NK-92 (cell line): ENCODE measurements around the gene MREG.

ENCODE experiments used
- DNase-seq: peaks from one replicate; lab custom pipeline; 2025; ENCODE audit not compliant: unreplicated experiment; lab: John Stamatoyannopoulos, UW

Gene MREG

DNA sequence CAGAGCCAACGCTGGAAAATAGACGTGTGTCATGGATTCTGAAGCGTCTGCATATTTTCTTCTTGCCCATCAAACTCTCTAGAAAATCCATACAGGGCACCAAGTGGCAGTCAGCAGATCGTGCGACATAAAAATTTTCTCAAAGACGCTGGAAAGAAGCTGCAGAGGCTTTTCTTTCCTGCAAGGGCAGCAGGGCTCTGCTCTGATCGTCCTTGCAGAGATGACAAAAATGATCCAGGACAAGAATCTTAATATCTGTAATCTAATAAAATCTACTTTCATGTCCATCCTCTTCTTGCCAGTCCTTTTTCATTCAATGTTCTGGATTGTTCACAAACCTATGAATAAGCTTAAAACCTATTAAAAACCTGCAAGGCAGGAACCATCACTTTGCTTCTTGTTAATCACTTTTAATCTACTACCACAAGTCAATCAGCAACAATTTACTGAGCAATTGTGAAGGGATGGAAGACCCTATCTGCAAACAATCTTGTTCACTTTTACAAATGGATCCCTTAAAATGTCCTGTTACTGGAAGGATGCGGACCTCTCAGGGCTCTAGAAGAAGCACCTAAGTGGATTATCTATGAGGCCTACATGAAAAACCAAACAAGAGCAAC, 93.6 kb downstream of the MREG start:
- no peak for DNase-seq

DNA sequence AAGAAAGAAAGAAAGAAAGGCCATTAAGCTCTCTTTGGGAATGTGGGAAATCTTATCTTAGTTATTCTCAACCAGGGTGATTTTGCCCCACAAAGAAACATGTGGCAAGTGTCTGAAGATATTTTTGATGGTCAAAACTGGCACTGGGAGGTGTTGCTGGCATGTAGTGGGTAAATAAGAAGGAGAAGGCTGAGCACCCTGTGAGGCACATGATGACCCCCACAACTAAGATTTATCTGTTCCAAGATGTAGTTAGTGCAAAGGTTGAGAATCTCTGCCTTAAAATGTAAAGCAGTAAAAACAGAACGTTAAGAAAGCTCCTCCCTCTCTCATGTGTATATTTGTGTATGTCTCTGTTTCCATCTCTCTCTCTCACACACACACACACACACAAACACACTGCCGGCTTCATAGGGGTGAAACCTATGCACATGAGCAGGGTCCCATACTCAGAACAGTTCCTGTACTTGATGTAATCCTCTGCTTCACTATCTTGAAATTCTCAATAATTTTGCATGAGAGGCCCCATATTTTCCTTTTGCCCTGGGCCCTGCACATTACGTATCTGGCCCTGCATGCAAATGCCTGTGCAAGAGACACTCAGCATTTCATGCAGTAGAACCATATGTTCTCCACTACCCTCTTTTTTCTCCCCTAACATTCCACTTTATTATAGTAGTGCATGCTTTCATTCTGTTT, 94.3 kb downstream of the MREG start:
- DNase-seq, result no peak

DNA sequence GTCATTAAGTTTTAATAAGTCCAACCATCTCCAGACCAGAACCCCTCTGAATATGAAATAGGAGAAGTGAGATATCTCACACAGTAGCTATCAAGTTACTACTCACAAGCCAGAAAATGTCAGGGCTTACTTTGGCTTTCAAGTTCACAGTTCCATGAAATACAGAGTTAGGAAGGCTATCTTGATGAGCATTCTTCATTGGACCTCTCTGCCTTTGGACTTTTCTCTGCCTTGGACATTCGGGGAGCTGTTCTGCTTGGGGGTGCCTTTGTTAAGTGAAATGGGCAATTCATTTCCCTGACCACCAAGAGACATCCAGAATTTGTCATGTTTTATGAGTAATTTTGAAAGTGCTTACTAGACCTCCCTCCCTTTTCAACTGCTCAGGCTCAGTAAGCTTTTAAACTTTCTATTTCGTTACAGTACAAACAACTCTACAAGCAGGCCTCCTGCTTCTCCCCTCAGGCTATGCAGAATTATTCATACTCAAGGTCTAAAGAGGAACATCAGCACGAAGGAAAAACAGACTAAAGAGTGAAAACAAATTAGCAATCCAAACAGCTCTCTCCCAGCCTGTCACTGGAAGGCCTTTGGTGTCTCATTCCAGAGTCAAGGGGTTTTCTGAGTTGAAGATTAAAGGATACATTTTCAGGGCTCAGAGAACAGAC, 95.3 kb downstream of the MREG start:
- no peak for DNase-seq

DNA sequence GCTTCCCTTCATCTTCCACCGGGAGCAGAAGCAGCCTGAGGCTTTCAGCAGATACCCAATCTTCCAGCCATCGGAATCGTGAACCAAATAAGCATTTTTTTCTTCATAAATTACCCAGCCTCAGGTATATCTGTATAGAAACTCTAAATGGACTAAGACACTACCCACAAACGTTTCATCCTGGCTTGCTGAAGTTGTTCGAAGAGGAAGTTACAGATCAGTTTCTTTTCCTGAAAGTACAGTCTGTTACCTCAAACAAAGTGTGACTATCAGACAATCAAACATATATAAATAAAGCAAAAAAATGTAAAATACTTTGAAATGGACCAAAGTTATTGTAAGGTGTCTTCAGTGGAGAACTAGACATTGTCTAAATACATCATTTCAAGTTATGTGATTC, 97.9 kb downstream of the MREG start:
- DNase-seq, result no peak

DNA sequence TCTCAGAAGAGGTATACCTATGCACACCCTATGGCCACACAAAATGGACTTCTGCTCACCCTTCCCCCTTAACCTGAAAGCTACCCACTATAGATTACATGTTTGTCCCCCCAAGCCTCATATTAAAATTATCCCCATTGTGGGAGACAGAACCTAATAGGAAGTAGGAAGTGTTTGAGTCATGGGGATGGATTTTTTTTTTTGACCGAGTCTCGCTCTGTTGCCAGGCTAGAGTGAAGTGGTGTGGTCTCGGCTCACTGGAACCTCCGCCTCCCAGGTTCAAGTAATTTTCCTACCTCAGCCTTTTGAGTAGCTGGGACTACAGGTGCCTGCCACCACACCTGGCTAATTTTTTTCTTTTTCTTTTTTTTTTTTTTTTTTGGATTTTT, 98.6 kb downstream of the MREG start:
- no peak for DNase-seq

DNA sequence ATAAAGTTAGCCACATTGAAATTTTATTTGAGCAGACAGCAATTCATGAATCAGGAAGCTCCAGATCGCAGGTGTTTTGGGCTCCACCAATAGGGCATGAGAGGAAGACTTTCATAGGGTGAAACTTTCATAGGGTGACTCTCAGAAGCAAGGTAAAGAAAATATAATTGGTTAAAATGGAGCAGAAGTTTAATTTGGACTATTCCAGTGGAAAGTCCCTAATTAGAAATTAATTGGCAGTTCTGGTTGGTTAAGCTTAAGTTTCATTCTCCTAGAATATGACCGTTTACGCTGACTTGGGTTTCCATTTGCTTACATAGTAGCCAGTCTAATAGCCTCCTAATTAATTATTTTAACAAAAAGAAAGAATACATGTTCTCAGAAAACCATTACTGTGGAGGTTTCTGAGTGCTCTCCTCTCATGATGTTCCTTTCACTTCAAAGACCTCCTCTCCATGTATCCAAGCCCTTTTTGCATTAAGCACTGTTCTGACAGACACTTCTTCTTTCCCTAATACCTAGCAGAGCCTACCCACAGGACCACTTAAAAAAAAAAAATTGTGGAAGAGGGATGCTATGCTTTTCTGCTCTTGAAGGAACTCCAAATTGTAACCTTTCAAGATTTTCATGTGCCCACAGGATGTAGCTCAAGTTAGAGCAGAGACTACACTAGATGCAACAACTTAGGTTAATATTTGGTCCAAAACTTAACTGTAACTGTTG, 99.1 kb downstream of the MREG start:
- no peak for DNase-seq

DNA sequence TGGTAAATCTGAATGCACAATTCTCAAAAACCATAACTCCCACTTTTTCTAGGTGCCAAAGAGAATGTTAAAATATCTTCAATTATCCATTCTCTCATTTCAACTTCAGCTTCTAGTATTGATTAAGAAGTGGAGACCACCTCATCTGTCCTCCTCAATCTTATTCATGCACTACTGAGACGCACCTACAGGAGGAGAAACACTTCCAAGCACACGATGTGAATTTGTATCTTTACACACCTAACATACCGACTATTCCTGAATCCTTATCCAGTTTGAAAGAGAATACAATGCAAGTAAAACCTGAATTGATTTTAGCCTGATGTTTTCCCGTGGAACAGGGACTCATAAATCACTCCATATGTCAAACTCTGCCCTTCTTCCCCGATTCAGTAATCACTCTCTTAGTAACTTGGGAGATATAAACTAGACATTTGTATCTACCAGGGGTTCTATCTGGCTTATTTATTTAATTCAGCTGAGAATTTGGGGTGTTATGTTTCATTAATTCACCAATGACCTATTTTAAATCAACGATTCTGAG, 101.0 kb downstream of the MREG start:
- no peak for DNase-seq

DNA sequence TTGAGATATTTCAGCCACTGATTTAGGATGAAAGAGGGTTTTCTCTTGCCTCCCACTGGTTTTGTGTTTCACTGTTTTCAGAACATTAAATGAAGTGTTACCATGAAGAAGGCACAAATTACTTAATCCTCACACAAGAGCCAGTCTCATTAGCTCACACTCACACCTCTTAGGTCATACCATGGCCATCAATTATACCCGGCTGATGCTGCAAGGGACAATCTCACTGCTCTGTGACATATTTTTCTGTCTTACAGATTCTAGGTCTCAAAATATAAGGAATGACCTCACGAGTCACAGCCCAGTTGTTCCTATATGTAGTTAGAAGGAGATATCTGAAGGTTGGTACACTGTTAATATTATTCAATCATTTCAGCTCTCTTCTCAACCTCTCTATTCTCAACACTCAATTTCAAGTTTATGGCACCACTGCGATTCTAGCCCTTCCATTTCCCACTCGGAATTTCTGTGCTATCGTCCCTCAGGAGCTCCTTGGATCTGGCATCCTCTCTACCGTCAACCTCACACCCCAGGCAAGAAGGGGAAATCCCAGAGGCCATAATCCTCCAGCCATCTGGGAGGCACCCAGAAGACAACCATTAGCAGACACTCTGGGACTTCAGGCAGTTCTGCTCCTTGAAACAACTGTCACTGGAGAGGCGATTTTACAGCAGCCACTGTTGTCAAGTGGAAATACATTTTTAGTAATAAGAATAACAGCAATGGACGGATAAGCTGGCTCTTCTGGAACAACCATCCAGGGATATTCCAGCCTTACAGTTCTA, 101.9 kb downstream of the MREG start:
- no peak for DNase-seq

DNA sequence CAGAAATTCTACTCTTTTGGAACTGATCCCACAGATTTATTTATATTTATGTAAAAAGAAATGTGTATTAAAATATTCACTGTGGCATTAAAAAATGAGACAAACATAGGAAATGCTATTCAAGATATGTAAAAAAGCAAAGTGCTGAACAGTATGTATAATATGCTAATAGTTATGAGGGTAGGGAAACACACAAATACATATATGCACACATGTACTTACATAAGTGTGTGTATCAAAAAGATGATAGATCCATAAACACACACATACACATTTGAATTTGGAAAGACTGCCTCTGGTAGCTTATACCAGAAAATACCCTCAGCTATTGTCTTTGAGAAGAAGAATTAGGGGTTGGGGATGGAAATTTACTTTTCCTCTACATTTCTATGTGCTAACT, 103.2 kb downstream of the MREG start:
- DNase-seq, result no peak

DNA sequence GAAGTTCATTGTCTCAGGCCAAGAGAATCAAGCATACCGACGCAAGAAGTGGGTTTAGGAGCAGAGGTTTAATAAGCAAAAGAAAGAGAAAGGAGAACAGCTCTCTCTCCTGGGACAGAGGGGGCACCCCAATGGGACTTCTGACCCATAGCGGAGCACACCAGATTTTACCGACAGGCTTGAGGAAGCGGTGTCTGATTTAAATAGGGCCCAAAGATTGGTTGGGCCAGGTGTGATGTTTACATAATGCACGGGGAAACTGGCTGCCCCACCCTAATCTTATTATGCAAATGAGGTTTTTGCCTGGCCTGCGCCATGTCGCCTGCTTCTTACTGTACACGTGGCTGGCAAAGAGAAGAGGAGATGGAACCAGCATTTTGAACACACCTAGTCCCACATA, 106.2 kb downstream of the MREG start:
- no peak for DNase-seq

DNA sequence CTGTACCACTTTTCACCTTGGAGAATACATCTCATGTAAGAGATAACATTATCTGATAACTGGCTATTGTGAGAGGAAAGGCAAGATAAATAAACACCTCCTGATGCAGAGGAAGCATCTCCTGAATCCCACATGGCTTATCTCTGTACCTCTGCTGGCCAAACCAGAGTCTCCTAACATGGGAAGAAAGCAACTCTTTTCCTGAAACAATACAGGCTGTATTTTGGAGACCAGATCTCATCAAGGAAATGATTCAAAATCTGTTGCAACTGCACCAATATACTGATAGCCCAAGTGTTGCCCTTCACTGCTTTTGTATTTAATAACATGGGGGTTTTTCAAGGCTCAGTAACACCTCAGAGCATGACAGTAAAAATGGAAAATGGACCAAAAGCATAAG, 106.9 kb downstream of the MREG start:
- no peak for DNase-seq

DNA sequence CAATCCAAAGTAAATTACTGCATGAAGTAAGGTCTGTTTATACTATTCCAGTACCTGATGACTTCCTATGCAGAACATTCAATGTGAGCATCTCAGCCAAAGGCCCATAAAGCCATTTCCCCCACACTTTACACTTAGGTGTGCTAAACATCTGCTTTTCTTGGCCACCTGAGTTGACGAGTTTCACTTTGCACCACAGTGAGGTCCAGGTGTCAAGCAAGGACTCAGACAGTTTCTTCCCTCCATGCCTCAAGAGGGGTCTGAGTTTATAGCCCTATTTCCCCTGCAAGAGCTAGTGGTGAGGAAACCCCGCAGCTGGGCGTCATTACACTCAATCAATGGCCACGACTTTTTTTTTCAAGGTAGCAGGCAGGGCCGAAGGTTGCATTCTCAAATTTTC, 107.7 kb downstream of the MREG start:
- no peak for DNase-seq

DNA sequence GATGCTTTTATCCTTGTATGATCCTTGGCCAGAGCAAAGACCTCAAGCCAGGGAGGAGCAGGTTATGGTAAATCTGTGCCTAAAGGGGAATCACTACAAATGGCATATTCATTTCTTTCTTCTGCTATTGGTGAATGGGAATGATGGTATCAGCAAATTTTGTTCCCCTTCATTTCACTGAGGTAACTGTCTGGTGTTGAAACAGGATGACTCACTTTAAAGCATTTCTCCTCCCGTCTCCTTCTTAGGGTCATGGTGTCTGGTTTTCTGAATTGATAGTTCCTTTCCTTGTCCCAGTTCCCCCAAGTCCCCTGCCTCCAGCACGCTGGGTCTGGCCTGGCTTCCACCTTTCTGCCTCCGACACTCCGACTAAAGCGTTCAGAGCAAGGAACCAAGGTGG, 109.2 kb downstream of the MREG start:
- no peak for DNase-seq

DNA sequence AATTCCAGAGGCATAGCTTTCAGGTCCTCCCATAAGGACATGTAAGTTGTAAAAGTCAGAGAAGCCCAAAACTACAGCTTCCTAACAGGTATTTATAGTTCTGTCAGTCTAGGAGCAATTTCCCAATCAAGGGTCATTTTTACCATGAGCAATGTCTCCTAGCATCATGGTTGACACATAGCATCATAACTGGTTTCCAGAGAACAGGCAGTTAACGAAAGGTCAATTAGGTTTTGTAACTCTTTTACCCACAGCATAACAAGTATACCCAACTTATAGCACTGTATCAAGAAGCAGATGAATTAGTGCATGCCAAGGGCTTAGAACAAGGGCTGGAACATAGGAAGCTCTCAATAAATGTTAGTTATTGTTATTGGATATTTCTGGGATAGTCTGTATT, 110.1 kb downstream of the MREG start:
- DNase-seq, result no peak

DNA sequence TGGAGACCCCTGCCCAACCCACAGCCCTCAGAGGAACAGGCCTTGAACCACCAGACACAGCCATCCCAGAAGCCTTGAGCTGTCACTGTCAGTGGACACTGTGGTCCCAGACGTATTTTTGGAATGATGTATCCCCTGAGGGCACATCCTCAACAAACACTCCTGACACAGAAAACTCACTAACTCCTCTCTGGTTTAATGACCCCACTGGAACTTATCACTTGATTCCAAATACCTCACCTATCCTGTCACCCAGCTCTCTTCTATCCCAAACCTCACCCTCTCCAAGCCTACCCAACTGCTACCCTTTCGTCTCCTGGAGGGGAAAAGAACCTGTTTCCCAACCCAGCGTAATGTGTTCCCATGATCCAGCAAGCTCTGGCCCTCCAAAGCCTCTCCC, 111.6 kb downstream of the MREG start:
- no peak for DNase-seq

DNA sequence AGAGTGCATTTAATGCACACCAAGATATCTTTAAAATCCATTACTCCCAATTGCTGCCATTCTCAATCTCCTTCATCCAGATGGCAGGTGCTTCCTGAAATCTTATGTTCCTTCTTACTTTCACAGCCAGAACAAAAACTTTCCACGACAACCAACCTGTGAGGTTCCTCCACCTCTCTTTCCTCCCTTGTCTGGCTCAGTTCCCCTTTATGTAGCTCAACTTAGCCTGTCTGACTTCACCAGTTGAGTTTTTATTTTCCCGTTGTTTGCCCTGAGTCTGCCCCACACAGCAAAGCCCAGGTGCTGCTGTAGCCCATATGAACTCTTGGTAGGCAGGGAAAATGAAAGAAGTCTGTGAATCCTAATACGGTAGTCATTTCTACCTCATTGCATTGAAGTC, 112.5 kb downstream of the MREG start:
- no peak for DNase-seq

DNA sequence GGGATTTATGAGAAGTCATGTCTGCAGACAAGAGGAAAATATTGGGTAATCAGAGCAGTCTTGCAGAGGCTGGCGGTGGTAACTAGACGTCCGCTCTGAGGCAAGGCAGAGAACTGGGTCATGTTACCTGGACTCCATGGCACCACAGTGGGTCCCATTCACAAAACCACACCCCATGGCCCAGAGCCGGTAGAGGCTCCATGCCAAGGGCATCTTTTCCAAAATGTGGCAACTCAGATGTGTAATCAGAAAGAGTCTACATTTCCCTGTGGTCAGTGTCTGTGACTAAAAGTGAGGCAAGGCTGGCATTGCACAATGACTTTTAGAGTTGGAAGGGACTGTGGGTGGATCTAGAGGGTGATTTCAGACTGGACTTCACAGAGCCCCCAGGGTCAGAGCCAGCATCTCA, 113.1 kb downstream of the MREG start:
- no peak for DNase-seq

DNA sequence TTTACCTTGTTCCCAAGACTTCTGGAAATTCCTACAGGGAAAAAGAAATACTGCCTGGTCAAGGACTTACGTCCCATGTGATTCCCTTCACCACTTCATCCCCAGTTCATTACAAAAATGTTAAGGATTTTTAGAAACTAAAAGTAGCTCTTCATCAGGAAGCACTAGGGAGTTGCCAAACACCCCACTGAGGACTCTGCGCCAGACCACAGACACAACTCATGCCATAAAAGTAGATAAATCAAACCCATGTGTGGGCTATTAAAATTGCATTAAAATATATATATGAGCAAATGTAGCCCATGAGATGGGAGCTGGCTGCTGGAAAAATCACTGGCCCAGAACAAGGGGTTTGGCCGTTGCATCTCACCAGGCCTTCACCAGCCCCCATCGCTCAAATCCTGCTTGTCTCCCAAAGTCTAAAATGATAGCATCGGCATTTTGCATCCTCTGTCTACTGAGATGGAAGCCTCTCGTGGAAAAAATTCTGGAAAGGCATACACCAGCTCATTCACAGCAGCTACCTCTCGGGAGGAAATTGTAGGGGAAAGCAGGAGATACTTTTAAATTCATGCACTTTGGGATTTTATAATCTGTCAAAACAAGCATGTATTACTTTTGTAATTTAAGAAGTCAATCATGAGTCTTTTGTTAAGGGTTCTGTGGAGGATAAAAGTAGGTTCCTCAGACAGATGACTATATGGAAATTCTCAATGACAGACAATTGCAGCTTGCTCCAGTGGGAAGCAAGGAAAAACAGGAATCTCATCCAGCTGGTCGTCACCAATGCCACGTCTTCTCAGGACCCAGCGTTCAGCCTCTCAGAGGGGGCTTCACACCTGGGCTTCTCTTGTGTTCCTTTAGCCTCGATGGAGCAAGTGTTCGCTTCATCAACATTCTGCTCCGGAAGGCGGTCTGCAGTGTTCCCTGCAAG, 113.9 kb downstream of the MREG start:
- no peak for DNase-seq

DNA sequence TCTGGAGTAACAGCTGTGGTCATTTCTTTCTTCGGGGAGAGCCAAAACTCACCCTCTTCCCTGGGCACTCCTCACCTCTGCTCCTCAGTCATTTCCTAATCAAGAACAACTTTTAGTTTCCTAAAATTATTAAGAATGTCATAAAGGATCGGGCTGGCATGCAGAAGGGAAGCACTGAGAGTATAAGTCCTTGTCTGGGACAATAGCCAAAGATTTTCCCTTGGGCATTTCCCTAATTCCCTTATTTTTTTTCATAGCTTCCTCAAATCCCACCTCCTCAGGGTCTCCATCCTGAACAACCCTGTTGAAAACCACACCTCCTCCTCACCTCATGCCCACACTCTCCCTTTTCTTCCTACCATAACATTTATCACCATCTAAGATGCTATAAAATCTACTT, 115.0 kb downstream of the MREG start:
- no peak for DNase-seq

DNA sequence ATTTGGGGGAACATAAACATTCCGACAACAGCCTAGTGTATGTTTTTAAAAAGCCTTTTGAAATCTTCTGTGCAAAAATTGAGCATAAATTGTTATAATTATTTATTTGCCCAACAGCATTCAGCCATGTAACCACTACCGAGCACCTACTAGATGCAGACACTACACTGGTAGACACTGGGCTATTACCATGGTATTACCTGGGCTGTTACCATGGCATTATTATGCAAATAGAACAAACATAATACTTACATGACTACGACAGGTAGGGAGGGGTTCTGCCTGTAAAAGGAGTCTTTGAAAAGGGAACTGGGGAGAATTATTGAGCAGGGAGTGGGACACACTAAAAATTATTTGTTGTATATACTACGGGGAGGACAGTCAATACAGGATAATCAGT, 116.4 kb downstream of the MREG start:
- DNase-seq, result no peak
